HEK293 (cell line): Measurements from ENCODE around the gene WNT5B.

Experiments
- GLIS1 ChIP-seq: fragments of 450-650 bp; formaldehyde crosslinking; IDR thresholded peaks from 2 replicates; pipeline ENCODE4 v1.5.1; 2016; ENCODE audit warnings: missing biosample characterization, missing genetic modification characterization
- KLF10 ChIP-seq: fragments of 450-650 bp; IDR thresholded peaks from 2 replicates; pipeline ENCODE4 v1.5.1; 2018; ENCODE audit warnings: missing biosample characterization, mild to moderate bottlenecking, missing genetic modification characterization
- KLF9 ChIP-seq: fragments of 450-650 bp; formaldehyde crosslinking; IDR thresholded peaks from 2 replicates; pipeline ENCODE4 v1.5.1; 2016; ENCODE audit warnings: missing biosample characterization, missing genetic modification characterization, low read depth
- ZFP3 ChIP-seq: fragments of 450-650 bp; formaldehyde crosslinking; IDR thresholded peaks from 2 replicates; pipeline ENCODE4 v1.5.1; 2016; ENCODE audit warnings: low read depth, missing biosample characterization, missing genetic modification characterization
- ZFP69B ChIP-seq: fragments of 450-650 bp; formaldehyde crosslinking; IDR thresholded peaks from 2 replicates; pipeline ENCODE4 v1.5.1; 2016; ENCODE audit warnings: missing biosample characterization, missing genetic modification characterization
- ZNF16 ChIP-seq: fragments of 450-650 bp; formaldehyde crosslinking; IDR thresholded peaks from 2 replicates; pipeline ENCODE4 v1.5.1; 2016; ENCODE audit warnings: low read depth, missing biosample characterization, missing genetic modification characterization
- ZNF2 ChIP-seq: fragments of 450-650 bp; formaldehyde crosslinking; IDR thresholded peaks from 2 replicates; pipeline ENCODE4 v1.5.1; 2016; ENCODE audit warnings: missing biosample characterization, missing genetic modification characterization
- ZNF202 ChIP-seq: fragments of 450-650 bp; formaldehyde crosslinking; IDR thresholded peaks from 2 replicates; pipeline ENCODE4 v1.5.1; 2016; ENCODE audit warnings: missing biosample characterization, missing genetic modification characterization, borderline replicate concordance
- ZNF311 ChIP-seq: fragments of 450-650 bp; formaldehyde crosslinking; IDR thresholded peaks from 2 replicates; pipeline ENCODE4 v1.5.1; 2017; ENCODE audit warnings: missing biosample characterization, missing genetic modification characterization, borderline replicate concordance
- ZNF394 ChIP-seq: fragments of 450-650 bp; formaldehyde crosslinking; IDR thresholded peaks from 2 replicates; pipeline ENCODE4 v1.5.1; 2016; ENCODE audit warnings: missing biosample characterization, missing genetic modification characterization, mild to moderate bottlenecking, moderate library complexity, borderline replicate concordance
- ZNF423 ChIP-seq: fragments of 450-650 bp; formaldehyde crosslinking; IDR thresholded peaks from 2 replicates; pipeline ENCODE4 v1.5.1; 2016; ENCODE audit warnings: missing biosample characterization, missing genetic modification characterization
- ZNF433 ChIP-seq: fragments of 450-650 bp; formaldehyde crosslinking; IDR thresholded peaks from 2 replicates; pipeline ENCODE4 v1.5.1; 2016; ENCODE audit warnings: missing biosample characterization, missing genetic modification characterization, low read depth
- ZNF501 ChIP-seq: fragments of 450-650 bp; formaldehyde crosslinking; IDR thresholded peaks from 2 replicates; pipeline ENCODE4 v1.5.1; 2016; ENCODE audit warnings: missing biosample characterization, missing genetic modification characterization
- ZNF510 ChIP-seq: fragments of 450-650 bp; formaldehyde crosslinking; IDR thresholded peaks from 2 replicates; pipeline ENCODE4 v1.5.1; 2018; ENCODE audit warnings: mild to moderate bottlenecking, missing genetic modification characterization, missing biosample characterization; ENCODE audit not compliant: insufficient replicate concordance
- ZNF560 ChIP-seq: fragments of 450-650 bp; formaldehyde crosslinking; IDR thresholded peaks from 2 replicates; pipeline ENCODE4 v1.5.1; 2017; ENCODE audit warnings: missing biosample characterization, missing genetic modification characterization, borderline replicate concordance
- ZNF623 ChIP-seq: fragments of 450-650 bp; formaldehyde crosslinking; IDR thresholded peaks from 2 replicates; pipeline ENCODE4 v1.5.1; 2016; ENCODE audit warnings: missing biosample characterization, missing genetic modification characterization
- ZNF664 ChIP-seq: fragments of 450-650 bp; formaldehyde crosslinking; IDR thresholded peaks from 2 replicates; pipeline ENCODE4 v1.5.1; 2016; ENCODE audit warnings: missing biosample characterization, missing genetic modification characterization
- ZNF843 ChIP-seq: fragments of 450-650 bp; formaldehyde crosslinking; IDR thresholded peaks from 2 replicates; pipeline ENCODE4 v1.5.1; 2016; ENCODE audit warnings: missing biosample characterization, missing genetic modification characterization
- TF ChIP-seq, protein P1 (sequence below): fragments of 450-650 bp; formaldehyde crosslinking; IDR thresholded peaks from 2 replicates; pipeline ENCODE4 v1.5.1; 2016; ENCODE audit warnings: missing biosample characterization, missing genetic modification characterization, low read depth
- TF ChIP-seq, protein P2 (sequence below): fragments of 450-650 bp; formaldehyde crosslinking; optimal IDR thresholded peaks from 2 replicates; pipeline ENCODE3; 2016; ENCODE audit warnings: missing biosample characterization, mild to moderate bottlenecking, missing genetic modification characterization
- TF ChIP-seq, protein P3 (sequence below): fragments of 450-650 bp; formaldehyde crosslinking; IDR thresholded peaks from 2 replicates; pipeline ENCODE4 v1.5.0; 2017; ENCODE audit warnings: missing biosample characterization, missing genetic modification characterization, borderline replicate concordance
- TF ChIP-seq, protein P4 (sequence below): fragments of 450-650 bp; formaldehyde crosslinking; IDR thresholded peaks from 2 replicates; pipeline ENCODE4 v1.5.1; 2016; ENCODE audit warnings: missing biosample characterization, missing genetic modification characterization, borderline replicate concordance
- TF ChIP-seq, protein P5 (sequence below): IDR thresholded peaks from 2 replicates; pipeline ENCODE4 v1.6.1; 2011; ENCODE audit warnings: mild to moderate bottlenecking, low read depth, low read length, borderline replicate concordance
- TF ChIP-seq, protein P6 (sequence below): fragments of 450-650 bp; formaldehyde crosslinking; IDR thresholded peaks from 2 replicates; pipeline ENCODE4 v1.5.1; 2017; ENCODE audit warnings: missing biosample characterization, missing genetic modification characterization

WNT5B gene

DNA sequence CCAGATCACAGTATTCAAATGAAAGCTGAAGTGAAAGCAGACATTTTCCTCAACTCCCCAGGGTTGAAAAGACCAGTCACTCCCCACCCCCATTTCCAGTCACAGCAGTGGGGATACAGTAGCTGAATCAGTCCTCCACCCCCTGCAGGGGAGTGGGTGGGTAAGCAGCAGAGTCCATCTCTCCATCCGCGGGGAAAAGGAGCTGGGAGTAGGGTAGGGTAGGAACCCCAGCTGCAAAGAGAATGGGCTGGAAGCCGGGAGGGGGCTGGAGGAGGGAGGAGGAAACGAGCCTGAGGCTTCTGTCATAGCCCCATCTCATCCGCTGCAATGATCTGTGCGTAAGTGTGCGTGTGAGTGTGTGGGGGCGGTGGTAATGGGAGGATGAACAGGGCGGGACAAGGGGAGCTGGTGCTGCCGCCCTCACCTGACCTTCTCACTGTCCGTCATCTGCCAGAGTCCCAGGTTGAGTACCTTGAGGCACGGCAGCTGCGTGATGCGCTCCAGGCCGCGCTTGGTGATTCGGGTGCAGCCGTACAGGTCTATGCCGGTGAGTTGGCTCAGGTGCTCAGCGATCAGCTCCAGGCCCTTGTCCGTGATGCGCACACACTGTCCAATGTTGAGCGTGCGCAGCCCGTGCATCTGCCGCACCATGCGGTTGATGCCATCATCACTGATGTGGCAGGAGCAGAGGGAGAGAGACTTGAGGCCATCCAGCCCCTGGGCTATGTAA, 36.4 kb upstream of the WNT5B start (continued):
- TF ChIP-seq, protein P1, sequence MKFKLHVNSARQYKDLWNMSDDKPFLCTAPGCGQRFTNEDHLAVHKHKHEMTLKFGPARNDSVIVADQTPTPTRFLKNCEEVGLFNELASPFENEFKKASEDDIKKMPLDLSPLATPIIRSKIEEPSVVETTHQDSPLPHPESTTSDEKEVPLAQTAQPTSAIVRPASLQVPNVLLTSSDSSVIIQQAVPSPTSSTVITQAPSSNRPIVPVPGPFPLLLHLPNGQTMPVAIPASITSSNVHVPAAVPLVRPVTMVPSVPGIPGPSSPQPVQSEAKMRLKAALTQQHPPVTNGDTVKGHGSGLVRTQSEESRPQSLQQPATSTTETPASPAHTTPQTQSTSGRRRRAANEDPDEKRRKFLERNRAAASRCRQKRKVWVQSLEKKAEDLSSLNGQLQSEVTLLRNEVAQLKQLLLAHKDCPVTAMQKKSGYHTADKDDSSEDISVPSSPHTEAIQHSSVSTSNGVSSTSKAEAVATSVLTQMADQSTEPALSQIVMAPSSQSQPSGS: no peak; the same call in 1 of the 2 replicates
- peak; percentile 69 for TF ChIP-seq KLF9 (tag by site-specific recombination)
- no peak for TF ChIP-seq ZNF560 (tag by site-specific recombination)
- no peak for TF ChIP-seq ZFP3
- TF ChIP-seq ZNF664 (tag by site-specific recombination): no peak
- no peak for TF ChIP-seq KLF10 (tag by site-specific recombination)
- no peak for TF ChIP-seq ZNF16
- TF ChIP-seq ZNF433: no peak
- peak; percentile 80 for TF ChIP-seq ZNF2
- peak; percentile 88 for TF ChIP-seq GLIS1 (tag by site-specific recombination)
- no peak for TF ChIP-seq ZFP69B (tag by site-specific recombination)
- TF ChIP-seq, protein P2, sequence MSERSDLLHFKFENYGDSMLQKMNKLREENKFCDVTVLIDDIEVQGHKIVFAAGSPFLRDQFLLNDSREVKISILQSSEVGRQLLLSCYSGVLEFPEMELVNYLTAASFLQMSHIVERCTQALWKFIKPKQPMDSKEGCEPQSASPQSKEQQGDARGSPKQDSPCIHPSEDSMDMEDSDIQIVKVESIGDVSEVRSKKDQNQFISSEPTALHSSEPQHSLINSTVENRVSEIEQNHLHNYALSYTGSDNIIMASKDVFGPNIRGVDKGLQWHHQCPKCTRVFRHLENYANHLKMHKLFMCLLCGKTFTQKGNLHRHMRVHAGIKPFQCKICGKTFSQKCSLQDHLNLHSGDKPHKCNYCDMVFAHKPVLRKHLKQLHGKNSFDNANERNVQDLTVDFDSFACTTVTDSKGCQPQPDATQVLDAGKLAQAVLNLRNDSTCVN (tag by site-specific recombination): peak; percentile 66
- TF ChIP-seq ZNF623 (tag by site-specific recombination): no peak
- TF ChIP-seq ZNF311 (tag by site-specific recombination): no peak
- TF ChIP-seq ZNF510 (tag by site-specific recombination): no peak
- no peak for TF ChIP-seq ZNF202
- TF ChIP-seq, protein P3, sequence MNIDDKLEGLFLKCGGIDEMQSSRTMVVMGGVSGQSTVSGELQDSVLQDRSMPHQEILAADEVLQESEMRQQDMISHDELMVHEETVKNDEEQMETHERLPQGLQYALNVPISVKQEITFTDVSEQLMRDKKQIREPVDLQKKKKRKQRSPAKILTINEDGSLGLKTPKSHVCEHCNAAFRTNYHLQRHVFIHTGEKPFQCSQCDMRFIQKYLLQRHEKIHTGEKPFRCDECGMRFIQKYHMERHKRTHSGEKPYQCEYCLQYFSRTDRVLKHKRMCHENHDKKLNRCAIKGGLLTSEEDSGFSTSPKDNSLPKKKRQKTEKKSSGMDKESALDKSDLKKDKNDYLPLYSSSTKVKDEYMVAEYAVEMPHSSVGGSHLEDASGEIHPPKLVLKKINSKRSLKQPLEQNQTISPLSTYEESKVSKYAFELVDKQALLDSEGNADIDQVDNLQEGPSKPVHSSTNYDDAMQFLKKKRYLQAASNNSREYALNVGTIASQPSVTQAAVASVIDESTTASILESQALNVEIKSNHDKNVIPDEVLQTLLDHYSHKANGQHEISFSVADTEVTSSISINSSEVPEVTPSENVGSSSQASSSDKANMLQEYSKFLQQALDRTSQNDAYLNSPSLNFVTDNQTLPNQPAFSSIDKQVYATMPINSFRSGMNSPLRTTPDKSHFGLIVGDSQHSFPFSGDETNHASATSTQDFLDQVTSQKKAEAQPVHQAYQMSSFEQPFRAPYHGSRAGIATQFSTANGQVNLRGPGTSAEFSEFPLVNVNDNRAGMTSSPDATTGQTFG (tag by site-specific recombination): no peak
- peak; percentile 77; the same call in 1 of the 2 replicates for TF ChIP-seq ZNF843 (tag by site-specific recombination)
- TF ChIP-seq, protein P4, sequence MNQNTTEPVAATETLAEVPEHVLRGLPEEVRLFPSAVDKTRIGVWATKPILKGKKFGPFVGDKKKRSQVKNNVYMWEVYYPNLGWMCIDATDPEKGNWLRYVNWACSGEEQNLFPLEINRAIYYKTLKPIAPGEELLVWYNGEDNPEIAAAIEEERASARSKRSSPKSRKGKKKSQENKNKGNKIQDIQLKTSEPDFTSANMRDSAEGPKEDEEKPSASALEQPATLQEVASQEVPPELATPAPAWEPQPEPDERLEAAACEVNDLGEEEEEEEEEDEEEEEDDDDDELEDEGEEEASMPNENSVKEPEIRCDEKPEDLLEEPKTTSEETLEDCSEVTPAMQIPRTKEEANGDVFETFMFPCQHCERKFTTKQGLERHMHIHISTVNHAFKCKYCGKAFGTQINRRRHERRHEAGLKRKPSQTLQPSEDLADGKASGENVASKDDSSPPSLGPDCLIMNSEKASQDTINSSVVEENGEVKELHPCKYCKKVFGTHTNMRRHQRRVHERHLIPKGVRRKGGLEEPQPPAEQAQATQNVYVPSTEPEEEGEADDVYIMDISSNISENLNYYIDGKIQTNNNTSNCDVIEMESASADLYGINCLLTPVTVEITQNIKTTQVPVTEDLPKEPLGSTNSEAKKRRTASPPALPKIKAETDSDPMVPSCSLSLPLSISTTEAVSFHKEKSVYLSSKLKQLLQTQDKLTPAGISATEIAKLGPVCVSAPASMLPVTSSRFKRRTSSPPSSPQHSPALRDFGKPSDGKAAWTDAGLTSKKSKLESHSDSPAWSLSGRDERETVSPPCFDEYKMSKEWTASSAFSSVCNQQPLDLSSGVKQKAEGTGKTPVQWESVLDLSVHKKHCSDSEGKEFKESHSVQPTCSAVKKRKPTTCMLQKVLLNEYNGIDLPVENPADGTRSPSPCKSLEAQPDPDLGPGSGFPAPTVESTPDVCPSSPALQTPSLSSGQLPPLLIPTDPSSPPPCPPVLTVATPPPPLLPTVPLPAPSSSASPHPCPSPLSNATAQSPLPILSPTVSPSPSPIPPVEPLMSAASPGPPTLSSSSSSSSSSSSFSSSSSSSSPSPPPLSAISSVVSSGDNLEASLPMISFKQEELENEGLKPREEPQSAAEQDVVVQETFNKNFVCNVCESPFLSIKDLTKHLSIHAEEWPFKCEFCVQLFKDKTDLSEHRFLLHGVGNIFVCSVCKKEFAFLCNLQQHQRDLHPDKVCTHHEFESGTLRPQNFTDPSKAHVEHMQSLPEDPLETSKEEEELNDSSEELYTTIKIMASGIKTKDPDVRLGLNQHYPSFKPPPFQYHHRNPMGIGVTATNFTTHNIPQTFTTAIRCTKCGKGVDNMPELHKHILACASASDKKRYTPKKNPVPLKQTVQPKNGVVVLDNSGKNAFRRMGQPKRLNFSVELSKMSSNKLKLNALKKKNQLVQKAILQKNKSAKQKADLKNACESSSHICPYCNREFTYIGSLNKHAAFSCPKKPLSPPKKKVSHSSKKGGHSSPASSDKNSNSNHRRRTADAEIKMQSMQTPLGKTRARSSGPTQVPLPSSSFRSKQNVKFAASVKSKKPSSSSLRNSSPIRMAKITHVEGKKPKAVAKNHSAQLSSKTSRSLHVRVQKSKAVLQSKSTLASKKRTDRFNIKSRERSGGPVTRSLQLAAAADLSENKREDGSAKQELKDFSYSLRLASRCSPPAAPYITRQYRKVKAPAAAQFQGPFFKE (tag by site-specific recombination): peak; percentile 93; the same call in 1 of the 2 replicates
- peak; percentile 78; the same call in 1 of the 2 replicates for TF ChIP-seq ZNF501 (tag by site-specific recombination)
- TF ChIP-seq ZNF394 (tag by site-specific recombination): peak; percentile 56; the same call in 1 of the 2 replicates
- TF ChIP-seq, protein P5, sequence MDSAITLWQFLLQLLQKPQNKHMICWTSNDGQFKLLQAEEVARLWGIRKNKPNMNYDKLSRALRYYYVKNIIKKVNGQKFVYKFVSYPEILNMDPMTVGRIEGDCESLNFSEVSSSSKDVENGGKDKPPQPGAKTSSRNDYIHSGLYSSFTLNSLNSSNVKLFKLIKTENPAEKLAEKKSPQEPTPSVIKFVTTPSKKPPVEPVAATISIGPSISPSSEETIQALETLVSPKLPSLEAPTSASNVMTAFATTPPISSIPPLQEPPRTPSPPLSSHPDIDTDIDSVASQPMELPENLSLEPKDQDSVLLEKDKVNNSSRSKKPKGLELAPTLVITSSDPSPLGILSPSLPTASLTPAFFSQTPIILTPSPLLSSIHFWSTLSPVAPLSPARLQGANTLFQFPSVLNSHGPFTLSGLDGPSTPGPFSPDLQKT: no peak
- TF ChIP-seq, protein P6, sequence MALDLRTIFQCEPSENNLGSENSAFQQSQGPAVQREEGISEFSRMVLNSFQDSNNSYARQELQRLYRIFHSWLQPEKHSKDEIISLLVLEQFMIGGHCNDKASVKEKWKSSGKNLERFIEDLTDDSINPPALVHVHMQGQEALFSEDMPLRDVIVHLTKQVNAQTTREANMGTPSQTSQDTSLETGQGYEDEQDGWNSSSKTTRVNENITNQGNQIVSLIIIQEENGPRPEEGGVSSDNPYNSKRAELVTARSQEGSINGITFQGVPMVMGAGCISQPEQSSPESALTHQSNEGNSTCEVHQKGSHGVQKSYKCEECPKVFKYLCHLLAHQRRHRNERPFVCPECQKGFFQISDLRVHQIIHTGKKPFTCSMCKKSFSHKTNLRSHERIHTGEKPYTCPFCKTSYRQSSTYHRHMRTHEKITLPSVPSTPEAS (tag by site-specific recombination): peak; percentile 87
- no peak for TF ChIP-seq ZNF423
